HCT116 (cell line): ENCODE measurements around the gene CARD16.
"Not testable (repeated sequence)": the region's sequence is repeated elsewhere in the genome, so short reads cannot be mapped to it uniquely, and the experiment has no call there.

Source experiments
- CBX3 ChIP-seq: IDR thresholded peaks from 2 replicates; pipeline ENCODE4 v1.6.1; 2012; ENCODE audit warnings: low read depth
- CTCF ChIP-seq, 3 experiments: fragments of 200-600 bp in 1 of 3; sonication (generic) in 1 of 3; IDR thresholded peaks in 2 of 3; conservative IDR thresholded peaks in 1 of 3; 2 replicates each; pipeline ENCODE4 v1.5.1; 2012 to 2017; ENCODE audit warnings: low read depth in 2 of 3, low read length in 2 of 3, antibody characterized with exemption in 1 of 3, borderline replicate concordance in 1 of 3, control low read depth in 1 of 3, mild to moderate bottlenecking in 1 of 3, mixed read lengths in 1 of 3, mixed run types in 1 of 3, moderate library complexity in 1 of 3; ENCODE audit not compliant: insufficient read depth in 1 of 3
- ELF1 ChIP-seq: IDR thresholded peaks from 2 replicates; pipeline ENCODE4 v1.6.1; 2012; ENCODE audit warnings: low read depth, borderline replicate concordance
- EZH2 ChIP-seq: fragments of 200-600 bp; sonication (generic); IDR thresholded peaks from 2 replicates; pipeline ENCODE4 v1.6.1; 2017; ENCODE audit warnings: antibody characterized with exemption, mixed run types
- POLR2A ChIP-seq: IDR thresholded peaks from 2 replicates; pipeline ENCODE4 v1.7.0; 2011; ENCODE audit warnings: borderline replicate concordance; ENCODE audit not compliant: insufficient read depth, insufficient read length; ENCODE audit errors: extremely low read depth

- not testable (repeated sequence) for TF ChIP-seq CTCF (IDR thresholded peaks at IDR 0.05 in 2 of 3, conservative IDR thresholded peaks at IDR 0.05 in 1 of 3; ENCODE audit: borderline replicate concordance in 1 of 3, insufficient read depth in 1 of 3, low read depth in 2 of 3, low read length in 2 of 3); CBX3; POLR2A; EZH2; ELF1
Measured at GRCh38 chr11:105063245-105063941, 18.3 kb upstream of the CARD16 start.
